H1 (cell line): ENCODE results near the gene SLC9A5. TPM values are rescaled to one million over a fixed set of nuclear protein-coding genes. Genes with fewer than 3 reads are reported as not detected.

Source experiments
- CTCF ChIA-PET: fragments of 300-600 bp; sonication (Branson Sonifier 250); formaldehyde crosslinking; loops from one replicate; lab custom pipeline; 2021; ENCODE audit not compliant: partially characterized antibody; lab: Charles Lee
- POLR2A ChIA-PET: fragments of 300-600 bp; sonication (Branson Sonifier 250); formaldehyde crosslinking; loops from one replicate; lab custom pipeline; 2021; ENCODE audit warnings: inconsistent platforms; ENCODE audit not compliant: partially characterized antibody; lab: Charles Lee
- DNase-seq, 2 experiments: peaks; one replicate each; pipeline versions ENCODE4 v3.0.0 to v3.0.0-alpha.2; 2010 to 2022; ENCODE audit warnings: low spot score in 2 of 2, low read depth in 1 of 2, mixed read lengths in 1 of 2
- FAIRE-seq: peaks from 2 replicates; lab custom pipeline; 2011; peaks lifted over from hg19 to GRCh38; lab: Jason Lieb, UNC
- H2AFZ ChIP-seq: 2 replicates; pipeline ENCODE4 v1.8.1; 2012; ENCODE audit warnings: low read length, inconsistent platforms
- H2AK5ac ChIP-seq: 2 replicates; pipeline ENCODE4 v1.6.1; 2013; ENCODE audit warnings: low read depth, low read length
- H2BK120ac ChIP-seq: replicated peaks from 2 replicates; pipeline ENCODE3; 2013; ENCODE audit warnings: low read depth, low read length, inconsistent platforms
- H2BK12ac ChIP-seq: 2 replicates; pipeline ENCODE4 v1.6.1; 2013; ENCODE audit warnings: low read depth, low read length
- H2BK15ac ChIP-seq: 2 replicates; pipeline ENCODE4 v1.6.1; 2013; ENCODE audit warnings: low read length
- H2BK20ac ChIP-seq: 2 replicates; pipeline ENCODE4 v1.6.1; 2013; ENCODE audit warnings: low read length
- H2BK5ac ChIP-seq: 2 replicates; pipeline ENCODE4 v1.6.1; 2013; ENCODE audit warnings: low read depth, low read length
- H3K14ac ChIP-seq: 2 replicates; pipeline ENCODE4 v1.6.1; 2013; ENCODE audit warnings: inconsistent platforms; ENCODE audit not compliant: insufficient read length
- H3K18ac ChIP-seq: 2 replicates; pipeline ENCODE4 v1.6.1; 2013; ENCODE audit warnings: low read length; ENCODE audit errors: extremely low read depth
- H3K23ac ChIP-seq: 2 replicates; pipeline ENCODE4 v1.6.1; 2013; ENCODE audit warnings: inconsistent platforms; ENCODE audit not compliant: insufficient read length
- H3K23me2 ChIP-seq: 2 replicates; pipeline ENCODE4 v1.6.1; 2013; ENCODE audit warnings: low read depth, low read length
- H3K27ac ChIP-seq: 2 replicates; pipeline ENCODE4 v1.6.1; 2011; ENCODE audit warnings: low read depth, low read length, inconsistent platforms
- H3K27me3 ChIP-seq, 4 experiments: replicated peaks in 1 of 4; 1 replicate in 1 of 4; 2 replicates in 3 of 4; pipeline versions ENCODE4 v1.6.1 to v1.8.1; 2011 to 2013; ENCODE audit warnings: low read length in 3 of 4, mild to moderate bottlenecking in 3 of 4, inconsistent platforms in 2 of 4, mixed read lengths in 2 of 4, moderate library complexity in 1 of 4; ENCODE audit not compliant: control insufficient read depth in 3 of 4, insufficient read depth in 3 of 4; ENCODE audit errors: extremely low read depth in 1 of 4
- H3K36me3 ChIP-seq, 4 experiments: 2 replicates each; pipeline versions ENCODE4 v1.6.1 to v1.8.1; 2011 to 2013; ENCODE audit warnings: mild to moderate bottlenecking in 4 of 4, low read length in 3 of 4, moderate library complexity in 2 of 4, control low read depth in 1 of 4, inconsistent platforms in 1 of 4; ENCODE audit not compliant: insufficient read depth in 4 of 4, control insufficient read depth in 2 of 4
- H3K4ac ChIP-seq: replicated peaks from 2 replicates; pipeline ENCODE3; 2013; ENCODE audit warnings: low read length, low read depth, mixed read lengths, inconsistent platforms; ENCODE audit not compliant: insufficient read length
- H3K4me1 ChIP-seq, 4 experiments: replicated peaks in 1 of 4; 1 replicate in 1 of 4; 2 replicates in 3 of 4; pipeline versions ENCODE4 v1.6.1 to v1.8.1; 2011 to 2013; ENCODE audit warnings: low read length in 3 of 4, inconsistent platforms in 2 of 4, mixed read lengths in 1 of 4; ENCODE audit not compliant: insufficient read depth in 4 of 4, control insufficient read depth in 3 of 4
- H3K4me2 ChIP-seq, 2 experiments: 2 replicates each; pipeline versions ENCODE4 v1.6.1 to v1.8.1; 2011 to 2013; ENCODE audit warnings: low read depth in 2 of 2, low read length in 2 of 2, control low read depth in 1 of 2, inconsistent platforms in 1 of 2, mild to moderate bottlenecking in 1 of 2; ENCODE audit not compliant: insufficient read depth in 1 of 2
- H3K4me3 ChIP-seq, 4 experiments: fragments of 200-600, 300-600 bp in 1 of 4; sonication (generic), shearing (Covaris generic), sonication (Bioruptor Twin) in 1 of 4; 2 replicates each; pipeline versions ENCODE4 v1.5.1 to v1.8.1; 2011 to 2016; ENCODE audit warnings: low read length in 4 of 4, low read depth in 3 of 4, control low read depth in 2 of 4, inconsistent platforms in 2 of 4, mild to moderate bottlenecking in 2 of 4, mixed read lengths in 1 of 4, moderate library complexity in 1 of 4; ENCODE audit not compliant: insufficient read depth in 2 of 4; ENCODE audit errors: extremely low read depth in 1 of 4
- H3K56ac ChIP-seq: replicated peaks from 2 replicates; pipeline ENCODE3; 2013; ENCODE audit warnings: low read depth, mild to moderate bottlenecking, mixed read lengths, low read length, inconsistent platforms; ENCODE audit not compliant: insufficient read length
- H3K79me1 ChIP-seq: 2 replicates; pipeline ENCODE4 v1.6.1; 2013; ENCODE audit warnings: low read depth, low read length, control low read depth
- H3K79me2 ChIP-seq, 2 experiments: 2 replicates each; pipeline versions ENCODE4 v1.6.1 to v1.8.1; 2012 to 2013; ENCODE audit warnings: low read length in 2 of 2, mild to moderate bottlenecking in 2 of 2, inconsistent platforms in 1 of 2; ENCODE audit not compliant: insufficient read depth in 2 of 2, control insufficient read depth in 1 of 2
- H3K9ac ChIP-seq, 4 experiments: replicated peaks in 1 of 4; 1 replicate in 1 of 4; 2 replicates in 3 of 4; pipeline versions ENCODE4 v1.6.1 to v1.8.1; 2011 to 2013; ENCODE audit warnings: low read depth in 3 of 4, low read length in 3 of 4, control low read depth in 2 of 4, mild to moderate bottlenecking in 2 of 4, moderate library complexity in 2 of 4, inconsistent platforms in 1 of 4; ENCODE audit errors: extremely low read depth in 1 of 4
- H3K9me3 ChIP-seq, 2 experiments: 2 replicates each; pipeline versions ENCODE4 v1.6.1 to v1.8.1; 2012 to 2013; ENCODE audit warnings: mild to moderate bottlenecking in 2 of 2, moderate library complexity in 2 of 2, control low read depth in 1 of 2, inconsistent platforms in 1 of 2, low read depth in 1 of 2, low read length in 1 of 2, mixed read lengths in 1 of 2; ENCODE audit not compliant: insufficient read depth in 2 of 2
- H4K20me1 ChIP-seq, 2 experiments: replicated peaks in 1 of 2; 2 replicates each; pipeline versions ENCODE3 to v1.8.1; 2011 to 2013; ENCODE audit warnings: inconsistent platforms in 2 of 2, low read length in 2 of 2, mild to moderate bottlenecking in 1 of 2; ENCODE audit not compliant: insufficient read depth in 2 of 2, control insufficient read depth in 1 of 2
- H4K5ac ChIP-seq: 2 replicates; pipeline ENCODE4 v1.6.1; 2013; ENCODE audit warnings: low read length, low read depth, mixed read lengths, inconsistent platforms; ENCODE audit not compliant: insufficient read length
- H4K8ac ChIP-seq: 2 replicates; pipeline ENCODE4 v1.8.0; 2013; ENCODE audit warnings: mild to moderate bottlenecking, moderate library complexity, low read length, inconsistent platforms; ENCODE audit not compliant: insufficient read depth; ENCODE audit errors: extremely low read depth
- H4K91ac ChIP-seq: replicated peaks from 2 replicates; pipeline ENCODE3; 2013; ENCODE audit warnings: low read length, mixed read lengths, inconsistent platforms; ENCODE audit not compliant: insufficient read length
- ASH2L ChIP-seq: fragments of 200-600, 300-600 bp; sonication (generic); IDR thresholded peaks from one replicate; pipeline ENCODE4 v1.7.1; 2017; ENCODE audit warnings: low read length
- BCL11A ChIP-seq, 2 experiments: IDR thresholded peaks; one replicate each; pipeline ENCODE4 v1.6.1; 2011; ENCODE audit warnings: low read depth in 2 of 2, low read length in 2 of 2, mild to moderate bottlenecking in 2 of 2
- CHD2 ChIP-seq: IDR thresholded peaks from 2 replicates; pipeline ENCODE4 v1.6.1; 2012; ENCODE audit warnings: low read length, improper control_type of control experiment
- EGR1 ChIP-seq: IDR thresholded peaks from 2 replicates; pipeline ENCODE4 v1.6.1; 2011; ENCODE audit warnings: low read depth, low read length, borderline replicate concordance
- GTF2F1 ChIP-seq: IDR thresholded peaks from 2 replicates; pipeline ENCODE4 v1.6.1; 2012; ENCODE audit warnings: low read depth, low read length, improper control_type of control experiment, borderline replicate concordance
- JUND ChIP-seq: IDR thresholded peaks from 2 replicates; pipeline ENCODE4 v1.6.1; 2011; ENCODE audit warnings: mild to moderate bottlenecking, improper control_type of control experiment, low read length
- KDM4A ChIP-seq: IDR thresholded peaks from one replicate; pipeline ENCODE4 v1.7.1; 2012; ENCODE audit warnings: low read depth, mild to moderate bottlenecking, moderate library complexity, low read length, inconsistent platforms; ENCODE audit not compliant: severe bottlenecking
- NRF1 ChIP-seq: IDR thresholded peaks from 2 replicates; pipeline ENCODE4 v1.6.1; 2011; ENCODE audit warnings: mild to moderate bottlenecking, low read depth, low read length, improper control_type of control experiment
- POLR2A ChIP-seq, 2 experiments: IDR thresholded peaks; 1 replicate in 1 of 2; 2 replicates in 1 of 2; pipeline ENCODE4 v1.6.1; 2011; ENCODE audit warnings: low read depth in 2 of 2, low read length in 2 of 2, mild to moderate bottlenecking in 2 of 2; ENCODE audit errors: control extremely low read depth in 1 of 2
- RAD21 ChIP-seq, 2 experiments: IDR thresholded peaks in 1 of 2; conservative IDR thresholded peaks in 1 of 2; 2 replicates each; pipeline ENCODE4 v1.6.1; 2011; ENCODE audit warnings: low read depth in 2 of 2, low read length in 2 of 2, improper control_type of control experiment in 1 of 2, inconsistent platforms in 1 of 2, mild to moderate bottlenecking in 1 of 2, moderate library complexity in 1 of 2
- SIRT6 ChIP-seq: IDR thresholded peaks from one replicate; pipeline ENCODE4 v1.7.1; 2012; ENCODE audit warnings: low read length, inconsistent platforms
- SP4 ChIP-seq: IDR thresholded peaks from 2 replicates; pipeline ENCODE4 v1.6.1; 2012; ENCODE audit warnings: low read length, inconsistent platforms
- WGBS, 2 experiments: shearing (Covaris generic) in 1 of 2; methylation state at CpG; one replicate each; pipeline versions ENCODE4 v1.1.6 to v1.1.7; 2013 to 2015; ENCODE audit warnings: low lambda C conversion rate in 2 of 2, mixed read lengths in 2 of 2, inconsistent platforms in 1 of 2, low coverage in 1 of 2, missing lambda C conversion rate in 1 of 2; ENCODE audit not compliant: insufficient replicate concordance in 2 of 2, insufficient coverage in 1 of 2, insufficient read length in 1 of 2; ENCODE audit errors: extremely low coverage in 1 of 2, missing lambda C conversion rate in 1 of 2; 5-methylcytosine and 5-hydroxymethylcytosine counted together
- polyA plus RNA-seq, 7 experiments: library from polyadenylated mRNA; depleted of rRNA in 3 of 7; stranded (reverse) in 5 of 7; unstranded in 2 of 7; fragments of >200 nt in 5 of 7; fragments of 200-250 nt in 2 of 7; gene quantifications; 1 replicate in 5 of 7; 2 replicates in 1 of 7; 4 replicates in 1 of 7; pipeline versions ENCODE4 v1.2.1 to v1.2.3, GENCODE V29; 2011 to 2013; ENCODE audit warnings: missing spikeins in 2 of 7, mixed read lengths in 2 of 7
- total RNA-seq: library from RNA; stranded (reverse); fragmentation: NEBNext Ultra II Directional; extraction: Animal tissue kit (Norgen Biotek cat#: 25700); gene quantifications from 2 replicates; pipeline ENCODE4 v1.2.1, GENCODE V29; 2021
- TF ChIP-seq, protein P1 (sequence below): IDR thresholded peaks from 2 replicates; pipeline ENCODE4 v1.6.1; 2011; ENCODE audit warnings: low read length, improper control_type of control experiment

SLC9A5 gene
- total and polyA plus RNA-seq, 2 of the 8 experiments (the other 6 are each of a cell fraction or from before 2014, with no cell fraction given), result 7.9 to 8.6 TPM

DNA sequence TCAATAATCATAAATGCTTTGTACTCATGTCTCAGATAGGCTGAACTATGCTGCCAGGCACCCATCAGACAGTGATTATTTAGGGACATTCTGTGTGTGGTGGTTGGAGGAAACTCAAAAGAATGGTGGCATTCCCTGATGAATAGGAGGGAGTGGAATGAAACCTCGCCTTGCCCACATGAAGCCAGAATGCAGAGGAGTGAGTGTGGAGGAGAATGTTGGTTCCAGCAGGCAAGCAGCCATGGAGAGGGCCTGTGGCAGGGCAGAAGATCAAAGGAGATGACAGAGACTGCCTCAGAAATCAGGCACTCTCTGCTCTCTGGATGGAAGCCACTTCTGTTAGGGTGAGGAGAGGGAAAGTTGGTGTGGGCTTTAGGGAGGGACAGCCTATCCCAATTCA lies 55.2 kb downstream of the SLC9A5 start:
- no peak overlapping the region for H3K4me3 ChIP-seq
- H2BK5ac ChIP-seq, result no peak overlapping the region
- no peak overlapping the region for H3K18ac ChIP-seq
- no peak overlapping the region for H2BK12ac ChIP-seq
- no peak overlapping the region for H3K4ac ChIP-seq
- H3K9ac ChIP-seq, result no peak overlapping the region
- H3K4me2 ChIP-seq, result no peak overlapping the region
- H3K9me3 ChIP-seq, result no peaks in the 10 kb centered on the region; a peak in 1 of 4 replicates
- H3K14ac ChIP-seq, result no peak overlapping the region
- POLR2A ChIA-PET, result interaction anchor here (0.7 kb wide), 1 partner anchor 75 kb away, joined by 4 read pairs; no protein-coding TSS in a partner anchor
- no peaks in the 10 kb centered on the region for H3K79me2 ChIP-seq
- H3K4me1 ChIP-seq, result no peaks in the 10 kb centered on the region
- no peak overlapping the region for H2BK20ac ChIP-seq
- no peaks in the 10 kb centered on the region for H3K36me3 ChIP-seq
- CTCF ChIA-PET, result interaction anchor here (1.4 kb wide), 1 partner anchor 15 kb away, joined by 3 read pairs; no protein-coding TSS in a partner anchor
- H3K56ac ChIP-seq, result no peak overlapping the region
- no peak overlapping the region for H4K8ac ChIP-seq
- H2AFZ ChIP-seq, result no peak overlapping the region
- no peak overlapping the region for H3K27ac ChIP-seq
- H2BK15ac ChIP-seq, result no peak overlapping the region
- TF ChIP-seq CHD2, result no peak
- TF ChIP-seq RAD21 (IDR thresholded peaks at IDR 0.05 in 1 of 2, conservative IDR thresholded peaks at IDR 0.05 in 1 of 2; ENCODE audit: low read depth in 2 of 2, low read length in 2 of 2), result no peak
- TF ChIP-seq BCL11A (IDR thresholded peaks at IDR 0.05; ENCODE audit: low read depth in 2 of 2, low read length in 2 of 2), result no peak
- TF ChIP-seq, protein P1, sequence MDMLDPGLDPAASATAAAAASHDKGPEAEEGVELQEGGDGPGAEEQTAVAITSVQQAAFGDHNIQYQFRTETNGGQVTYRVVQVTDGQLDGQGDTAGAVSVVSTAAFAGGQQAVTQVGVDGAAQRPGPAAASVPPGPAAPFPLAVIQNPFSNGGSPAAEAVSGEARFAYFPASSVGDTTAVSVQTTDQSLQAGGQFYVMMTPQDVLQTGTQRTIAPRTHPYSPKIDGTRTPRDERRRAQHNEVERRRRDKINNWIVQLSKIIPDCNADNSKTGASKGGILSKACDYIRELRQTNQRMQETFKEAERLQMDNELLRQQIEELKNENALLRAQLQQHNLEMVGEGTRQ, result no peak
- no peak for TF ChIP-seq SIRT6
- no peak for TF ChIP-seq EGR1
- no peak for TF ChIP-seq SP4
- TF ChIP-seq GTF2F1, result no peak
- TF ChIP-seq POLR2A (IDR thresholded peaks at IDR 0.05; ENCODE audit: control extremely low read depth in 1 of 2, low read depth in 2 of 2, low read length in 2 of 2), result no peak
- no peak for TF ChIP-seq JUND
- TF ChIP-seq ASH2L, result no peak
- TF ChIP-seq NRF1, result no peak
- no peak for TF ChIP-seq KDM4A
- H3K23me2 ChIP-seq, result no peaks in the 10 kb centered on the region; the same call in 1 of the 2 replicates
- DNase-seq (no peak), FAIRE-seq (no peak)
- no peaks in the 10 kb centered on the region for H4K20me1 ChIP-seq
- H3K79me1 ChIP-seq, result no peaks in the 10 kb centered on the region
- no peak overlapping the region for H4K5ac ChIP-seq
- no peak overlapping the region for H4K91ac ChIP-seq
- no peak overlapping the region for H3K23ac ChIP-seq
- no peak overlapping the region for H2BK120ac ChIP-seq
- H2AK5ac ChIP-seq, result no peak overlapping the region
- H3K27me3 ChIP-seq, result peaks cover 0 to 2% (median 0%) of the 10 kb centered on the region in 4 experiments; a peak in 1 of 7 replicates
- 81% methylated on average over 1 of the region's 1 CpG; no CpG with 5 or more reads in 1 of the 2 experiments for WGBS, 2 experiments
